Esophagus squamous epithelium (tissue), 4 donors: ENCODE measurements around the gene IDH1.

ENCODE experiments used
- POLR2A ChIP-seq, 4 donors: fragments of 450-650 bp; IDR thresholded peaks; one replicate each; pipeline ENCODE4 v1.6.1; 2017; ENCODE audit warnings: antibody characterized with exemption in 4 of 4, mild to moderate bottlenecking in 4 of 4, moderate library complexity in 3 of 4
- TF ChIP-seq, protein P1 (sequence below), 6 experiments: fragments of 450-650 bp in 4 of 6; fragments of 200-600 bp in 2 of 6; sonication (generic) in 2 of 6; IDR thresholded peaks; one replicate each; pipeline ENCODE4 v1.5.1; 2016 to 2019; ENCODE audit warnings: antibody characterized with exemption in 6 of 6, mild to moderate bottlenecking in 4 of 6, moderate library complexity in 4 of 6

DNA sequence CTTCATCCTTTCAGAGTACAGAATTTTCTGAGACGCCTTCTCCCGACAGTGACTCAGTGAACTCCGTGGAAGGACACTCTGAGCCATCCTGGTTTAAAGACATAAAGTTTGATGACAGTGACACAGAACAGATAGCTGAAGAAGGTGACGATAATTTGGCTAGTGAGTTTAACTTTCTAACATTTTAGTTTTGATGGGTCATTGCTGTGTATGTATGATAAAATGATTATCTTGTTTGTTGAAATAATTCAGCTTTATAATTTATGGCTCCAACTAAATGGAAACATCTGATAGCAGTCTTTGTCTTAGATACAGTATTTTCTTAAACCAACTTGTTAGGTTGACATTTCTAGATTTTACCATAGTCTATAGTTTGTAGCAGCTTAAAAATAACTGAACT is 49.3 kb upstream of the IDH1 start:
- TF ChIP-seq, protein P1, sequence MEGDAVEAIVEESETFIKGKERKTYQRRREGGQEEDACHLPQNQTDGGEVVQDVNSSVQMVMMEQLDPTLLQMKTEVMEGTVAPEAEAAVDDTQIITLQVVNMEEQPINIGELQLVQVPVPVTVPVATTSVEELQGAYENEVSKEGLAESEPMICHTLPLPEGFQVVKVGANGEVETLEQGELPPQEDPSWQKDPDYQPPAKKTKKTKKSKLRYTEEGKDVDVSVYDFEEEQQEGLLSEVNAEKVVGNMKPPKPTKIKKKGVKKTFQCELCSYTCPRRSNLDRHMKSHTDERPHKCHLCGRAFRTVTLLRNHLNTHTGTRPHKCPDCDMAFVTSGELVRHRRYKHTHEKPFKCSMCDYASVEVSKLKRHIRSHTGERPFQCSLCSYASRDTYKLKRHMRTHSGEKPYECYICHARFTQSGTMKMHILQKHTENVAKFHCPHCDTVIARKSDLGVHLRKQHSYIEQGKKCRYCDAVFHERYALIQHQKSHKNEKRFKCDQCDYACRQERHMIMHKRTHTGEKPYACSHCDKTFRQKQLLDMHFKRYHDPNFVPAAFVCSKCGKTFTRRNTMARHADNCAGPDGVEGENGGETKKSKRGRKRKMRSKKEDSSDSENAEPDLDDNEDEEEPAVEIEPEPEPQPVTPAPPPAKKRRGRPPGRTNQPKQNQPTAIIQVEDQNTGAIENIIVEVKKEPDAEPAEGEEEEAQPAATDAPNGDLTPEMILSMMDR (IDR thresholded peaks at IDR 0.05): no peak
- TF ChIP-seq POLR2A (IDR thresholded peaks at IDR 0.05): no peak
